ENCODE measurements around the gene DLX3. TPM values are rescaled to one million over a fixed set of nuclear protein-coding genes. Genes with fewer than 3 reads are reported as not detected.

Gene DLX3
- total RNA-seq (2022) (3.9 and 4.9 TPM in 2 replicates), Bru-seq, nascent RNA (percentile 40 among the genes with signal in this experiment), BruChase-seq, experiment 1, labeled RNA remaining after a 2-hour chase (percentile 49 among the genes with signal in this experiment), BruChase-seq, experiment 2, labeled RNA remaining after a 6-hour chase (percentile 41 among the genes with signal in this experiment)
- long read RNA-seq, transcript DLX3-201 (3 exons, 2,602 nt), result major isoform, 5 of 5 reads
- long read RNA-seq, partial matches to known transcripts, result 0 of 5 reads
- long read RNA-seq, other reads (novel, unspliced or antisense), result 0 of 5 reads

DNA sequence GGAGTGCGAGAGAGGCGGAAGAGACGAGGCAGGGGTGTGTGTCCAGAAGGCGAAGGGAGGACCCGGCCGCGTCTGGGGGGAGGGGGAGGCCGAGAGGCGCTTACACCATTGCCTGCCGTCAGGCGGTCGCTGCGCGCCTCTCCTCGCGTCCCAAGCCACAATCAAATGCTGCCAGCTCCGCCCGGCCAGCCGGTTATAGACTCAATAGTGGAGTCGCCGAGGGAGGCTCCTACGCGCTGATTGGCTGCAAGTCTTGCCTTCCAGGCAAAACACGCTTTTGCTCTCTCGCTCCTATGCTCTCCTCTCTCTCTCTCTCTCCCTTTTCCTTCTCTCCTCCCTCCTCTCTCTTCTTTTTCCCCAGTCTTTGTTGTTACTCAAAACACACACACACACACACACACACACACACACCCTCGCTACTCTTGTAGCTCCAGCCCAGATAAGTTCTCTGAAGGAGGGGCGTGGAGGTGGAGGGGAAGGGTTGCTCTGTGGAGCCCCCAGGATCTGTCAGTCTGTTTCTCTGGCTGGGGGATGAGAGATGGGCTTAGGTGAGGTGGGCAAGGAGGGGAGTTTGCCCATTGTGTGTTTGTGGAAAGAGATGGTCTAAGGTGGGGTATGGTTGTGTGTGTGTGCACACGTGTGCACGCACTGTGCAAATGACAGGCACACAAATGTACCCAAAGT is at the start of gene DLX3:
Gene DLX3, minus strand, starts transcription at position 170 of the 684 bp plus-strand sequence. CDS start 226 bp downstream, outside the sequence.
- ChIA-PET CTCF (interaction anchor here (0.5 to 3.1 kb wide), 10 partner anchors 11 to 318 kb away, joined by 3 to 24 read pairs (median 6); no protein-coding TSS in a partner anchor), POLR2A (interaction anchor here (0.6 to 1.0 kb wide), 3 partner anchors 143 to 307 kb away, joined by 3 to 4 read pairs (median 3); no protein-coding TSS in a partner anchor)
- no TSS peak for BruUV-seq (replicated peaks)
- TF ChIP-seq, protein P1, sequence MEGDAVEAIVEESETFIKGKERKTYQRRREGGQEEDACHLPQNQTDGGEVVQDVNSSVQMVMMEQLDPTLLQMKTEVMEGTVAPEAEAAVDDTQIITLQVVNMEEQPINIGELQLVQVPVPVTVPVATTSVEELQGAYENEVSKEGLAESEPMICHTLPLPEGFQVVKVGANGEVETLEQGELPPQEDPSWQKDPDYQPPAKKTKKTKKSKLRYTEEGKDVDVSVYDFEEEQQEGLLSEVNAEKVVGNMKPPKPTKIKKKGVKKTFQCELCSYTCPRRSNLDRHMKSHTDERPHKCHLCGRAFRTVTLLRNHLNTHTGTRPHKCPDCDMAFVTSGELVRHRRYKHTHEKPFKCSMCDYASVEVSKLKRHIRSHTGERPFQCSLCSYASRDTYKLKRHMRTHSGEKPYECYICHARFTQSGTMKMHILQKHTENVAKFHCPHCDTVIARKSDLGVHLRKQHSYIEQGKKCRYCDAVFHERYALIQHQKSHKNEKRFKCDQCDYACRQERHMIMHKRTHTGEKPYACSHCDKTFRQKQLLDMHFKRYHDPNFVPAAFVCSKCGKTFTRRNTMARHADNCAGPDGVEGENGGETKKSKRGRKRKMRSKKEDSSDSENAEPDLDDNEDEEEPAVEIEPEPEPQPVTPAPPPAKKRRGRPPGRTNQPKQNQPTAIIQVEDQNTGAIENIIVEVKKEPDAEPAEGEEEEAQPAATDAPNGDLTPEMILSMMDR (IDR thresholded peaks at IDR 0.05; ENCODE audit: insufficient read depth in 1 of 2, low read depth in 1 of 2, low read length in 1 of 2, severe bottlenecking in 1 of 2, unreplicated experiment in 1 of 2), result no peak
- peak within 1 kb of the TSS; percentile 78 for H3K27ac Mint-ChIP-seq (ENCODE audit: unreplicated experiment)
- H3K27me3 Mint-ChIP-seq (ENCODE audit: insufficient read depth, unreplicated experiment), result peaks cover 5% of the 10 kb centered on the region
- Histone ChIP-seq H3K4me1 (no peaks in the 10 kb centered on the region), H3K9me3 (no peaks in the 10 kb centered on the region), H3K4me3 (ENCODE audit: low read depth, low read length) (peak within 1 kb of the TSS; percentile 45), H3K27me3 (replicated peaks; ENCODE audit: control insufficient read depth, insufficient read depth, low read length) (no peaks in the 10 kb centered on the region), H3K36me3 (ENCODE audit: control insufficient read depth, insufficient read depth, low read length) (no peaks in the 10 kb centered on the region)
- H3K36me3 Mint-ChIP-seq (ENCODE audit: insufficient read depth, unreplicated experiment), result peaks cover 7% of the 10 kb centered on the region
- peaks cover 14% of the 10 kb centered on the region for H3K4me1 Mint-ChIP-seq (ENCODE audit: low read depth, unreplicated experiment)
- intact Hi-C loops (cut with micrococcal nuclease; ENCODE audit: unreplicated experiment), result loop anchor here (1.0 to 5.0 kb wide), 2 partner anchors 43 to 428 kb away; no protein-coding TSS in a partner anchor
- no peaks in the 10 kb centered on the region for H3K9me3 Mint-ChIP-seq (ENCODE audit: unreplicated experiment)
- H3K4me3 Mint-ChIP-seq (ENCODE audit: unreplicated experiment), result peak within 1 kb of the TSS; percentile 94
- DNase-seq, result peak; percentile 81 to 83

DNA sequence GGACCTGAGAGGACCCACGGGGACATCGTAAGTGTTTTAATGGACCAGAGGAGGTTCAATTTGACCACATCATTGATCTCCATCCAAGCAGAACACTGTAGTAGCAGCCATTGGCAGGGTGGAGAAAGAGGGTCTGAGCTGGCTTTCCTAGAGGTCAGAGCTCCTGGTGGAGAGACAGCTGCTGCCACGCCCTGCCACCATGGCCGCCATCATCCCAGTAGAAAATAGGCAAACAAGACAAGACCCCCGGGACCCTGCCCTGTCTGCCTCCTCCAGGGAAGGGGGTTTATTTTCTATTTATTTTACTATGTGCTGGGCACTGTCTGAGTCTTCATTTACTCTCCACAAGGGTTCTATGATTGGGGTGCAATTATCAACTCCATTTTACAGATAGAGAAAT is 49.5 kb upstream of the DLX3 start:
- intact Hi-C loops (cut with micrococcal nuclease; ENCODE audit: unreplicated experiment), result no loop called here
- POLR2A ChIA-PET, result no interaction called here
- DNase-seq, result no peak
- no TSS peak for BruUV-seq (replicated peaks)
- Mint-ChIP-seq H3K4me3 (ENCODE audit: unreplicated experiment) (no peak overlapping the region), H3K27me3 (ENCODE audit: insufficient read depth, unreplicated experiment) (no peaks in the 10 kb centered on the region), H3K27ac (ENCODE audit: unreplicated experiment) (no peak overlapping the region), H3K4me1 (ENCODE audit: low read depth, unreplicated experiment) (peaks cover 8% of the 10 kb centered on the region), H3K36me3 (ENCODE audit: insufficient read depth, unreplicated experiment) (no peaks in the 10 kb centered on the region), H3K9me3 (ENCODE audit: unreplicated experiment) (no peaks in the 10 kb centered on the region)
- H3K4me3 ChIP-seq (ENCODE audit: low read depth, low read length), result no peak overlapping the region
- H3K9me3 ChIP-seq, result no peaks in the 10 kb centered on the region
- TF ChIP-seq, protein P1 (IDR thresholded peaks at IDR 0.05; ENCODE audit: insufficient read depth in 1 of 2, low read depth in 1 of 2, low read length in 1 of 2, severe bottlenecking in 1 of 2, unreplicated experiment in 1 of 2), result no peak
- CTCF ChIA-PET, result no interaction called here
- no peaks in the 10 kb centered on the region for H3K27me3 ChIP-seq (replicated peaks; ENCODE audit: control insufficient read depth, insufficient read depth, low read length)
- no peaks in the 10 kb centered on the region for H3K36me3 ChIP-seq (ENCODE audit: control insufficient read depth, insufficient read depth, low read length)
- H3K4me1 ChIP-seq, result no peaks in the 10 kb centered on the region

DNA sequence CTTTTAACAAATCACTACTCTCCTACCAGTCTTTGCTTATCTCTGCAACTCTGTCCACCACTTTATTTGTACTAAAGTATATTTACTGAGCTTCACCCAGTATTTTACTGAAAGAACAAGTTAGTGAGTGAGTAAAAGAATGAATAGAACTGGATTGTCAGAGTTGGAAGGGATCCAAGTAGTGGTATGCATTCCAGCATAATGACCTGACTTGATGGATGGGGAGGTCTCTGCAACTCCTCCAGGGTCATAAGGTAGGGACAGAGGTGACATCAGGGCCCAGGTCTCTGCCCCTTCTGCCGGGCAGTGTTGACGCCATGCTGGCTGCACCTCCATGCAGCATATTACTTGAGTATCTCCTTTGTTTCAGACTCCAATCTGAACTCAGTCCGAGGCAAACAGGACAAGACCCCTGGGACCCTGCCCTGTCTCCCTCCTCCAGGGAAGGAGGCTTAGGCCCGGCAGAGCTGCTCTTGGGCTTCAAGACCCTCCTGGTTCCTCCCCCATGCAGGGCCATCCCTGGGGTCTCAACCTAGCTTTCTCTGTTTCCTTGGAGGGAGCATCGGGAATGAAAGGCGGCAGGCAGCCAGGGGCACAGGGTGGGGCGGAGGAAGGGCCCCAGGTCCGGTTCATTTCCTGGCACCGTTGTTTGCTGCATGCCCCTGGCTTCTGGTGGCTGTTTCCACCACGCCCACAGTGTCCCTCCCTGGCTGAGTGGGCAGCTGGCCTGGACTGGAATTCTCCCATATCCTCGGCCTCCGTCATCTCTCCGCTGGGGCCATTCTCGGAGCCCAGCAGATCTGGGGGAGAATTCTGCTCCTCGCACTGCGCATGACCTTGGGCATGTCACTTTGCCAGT is 48.5 kb upstream of the DLX3 start:
- no peaks in the 10 kb centered on the region for H3K9me3 Mint-ChIP-seq (ENCODE audit: unreplicated experiment)
- POLR2A ChIA-PET, result no interaction called here
- H3K27me3 Mint-ChIP-seq (ENCODE audit: insufficient read depth, unreplicated experiment), result no peaks in the 10 kb centered on the region
- H3K36me3 Mint-ChIP-seq (ENCODE audit: insufficient read depth, unreplicated experiment), result no peaks in the 10 kb centered on the region
- no peaks in the 10 kb centered on the region for H3K4me1 ChIP-seq
- no peaks in the 10 kb centered on the region for H3K27me3 ChIP-seq (replicated peaks; ENCODE audit: control insufficient read depth, insufficient read depth, low read length)
- H3K9me3 ChIP-seq, result no peaks in the 10 kb centered on the region
- CTCF ChIA-PET, result no interaction called here
- DNase-seq, result no peak
- BruUV-seq (replicated peaks), result no TSS peak
- no peak overlapping the region for H3K27ac Mint-ChIP-seq (ENCODE audit: unreplicated experiment)
- H3K36me3 ChIP-seq (ENCODE audit: control insufficient read depth, insufficient read depth, low read length), result no peaks in the 10 kb centered on the region
- intact Hi-C loops (cut with micrococcal nuclease; ENCODE audit: unreplicated experiment), result no loop called here
- TF ChIP-seq, protein P1 (IDR thresholded peaks at IDR 0.05; ENCODE audit: insufficient read depth in 1 of 2, low read depth in 1 of 2, low read length in 1 of 2, severe bottlenecking in 1 of 2, unreplicated experiment in 1 of 2), result no peak
- no peak overlapping the region for H3K4me3 ChIP-seq (ENCODE audit: low read depth, low read length)
- H3K4me1 Mint-ChIP-seq (ENCODE audit: low read depth, unreplicated experiment), result no peaks in the 10 kb centered on the region
- no peak overlapping the region for H3K4me3 Mint-ChIP-seq (ENCODE audit: unreplicated experiment)
